HG03342 (cell line): Measurements from ENCODE around the gene GCHFR.

Experiments
- ATAC-seq: cut with Tn5 transposase; IDR thresholded peaks from one replicate; pipeline ENCODE4 v1.9.1; 2021; ENCODE audit warnings: mild to moderate bottlenecking, moderate library complexity; ENCODE audit not compliant: unreplicated experiment

GCHFR gene

DNA sequence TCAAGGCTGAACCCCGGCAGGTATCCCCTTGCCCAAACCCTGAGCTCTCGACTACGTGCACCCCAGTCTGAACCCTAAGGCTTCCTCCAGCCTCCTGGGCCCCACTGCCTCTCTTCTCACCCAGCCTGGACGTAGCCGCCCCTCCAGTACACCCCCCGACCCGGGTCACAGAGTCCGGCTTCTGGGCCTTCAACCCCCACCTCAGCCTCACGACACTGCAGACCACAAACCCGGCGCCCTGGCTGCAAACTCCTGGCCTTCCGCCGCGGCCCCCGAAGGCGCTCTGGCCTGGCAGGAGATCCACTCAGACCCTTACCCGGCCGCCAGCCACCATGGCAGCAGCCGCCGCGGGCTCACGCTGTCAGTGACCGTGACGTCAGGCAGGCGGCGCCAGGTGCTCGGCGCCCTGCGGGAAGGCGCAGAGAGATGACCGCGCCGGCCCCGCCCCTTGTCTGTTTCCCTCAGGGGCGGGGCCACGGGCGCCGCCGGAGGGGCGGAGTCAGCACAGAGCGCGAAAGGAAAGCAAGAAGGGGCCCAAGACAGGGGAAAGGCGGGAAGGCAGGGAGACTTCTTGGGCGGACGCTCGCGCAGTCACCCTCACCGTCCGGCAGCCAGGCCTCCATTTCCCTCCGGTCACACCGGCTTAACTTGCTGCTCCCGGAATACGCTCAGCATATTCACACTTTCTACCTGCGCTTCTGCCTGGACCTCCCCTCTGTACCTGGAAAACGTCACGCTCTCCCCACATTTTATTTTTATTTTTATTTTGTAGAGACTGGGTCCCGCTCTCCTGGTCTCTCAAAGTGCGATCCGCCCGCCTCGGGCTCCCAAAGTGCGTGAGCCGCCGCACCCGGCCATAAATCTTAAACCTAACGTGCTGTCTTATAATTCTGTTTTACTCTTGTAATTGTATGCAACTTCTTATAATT lies 8.7 kb upstream of the GCHFR start, which contains the start of gene RMDN3:
Gene RMDN3 (minus strand): TSS at position 372 of the 929 bp plus-strand sequence. CDS start 471 bp downstream, outside the sequence.
- ATAC-seq, result peak; percentile 85

DNA sequence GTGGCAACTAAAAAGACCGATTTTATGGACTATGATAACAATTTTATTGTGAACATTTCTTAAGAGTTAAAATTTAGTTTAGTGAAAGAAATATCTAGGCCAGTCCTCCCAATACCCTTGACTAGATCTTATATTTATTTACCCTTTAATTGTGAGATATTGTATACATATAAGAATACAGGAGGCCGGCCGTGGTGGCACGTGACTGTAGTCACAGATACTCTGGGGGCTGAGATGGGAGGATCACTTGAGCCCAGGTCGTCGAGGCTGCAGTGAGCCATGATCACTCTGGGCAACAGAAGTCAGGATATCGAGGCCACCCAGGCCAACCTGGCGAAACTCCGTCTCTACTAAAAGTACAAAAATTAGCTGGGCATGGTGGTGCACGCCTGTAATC lies 8.1 kb upstream of the GCHFR start:
- ATAC-seq, result no peak

DNA sequence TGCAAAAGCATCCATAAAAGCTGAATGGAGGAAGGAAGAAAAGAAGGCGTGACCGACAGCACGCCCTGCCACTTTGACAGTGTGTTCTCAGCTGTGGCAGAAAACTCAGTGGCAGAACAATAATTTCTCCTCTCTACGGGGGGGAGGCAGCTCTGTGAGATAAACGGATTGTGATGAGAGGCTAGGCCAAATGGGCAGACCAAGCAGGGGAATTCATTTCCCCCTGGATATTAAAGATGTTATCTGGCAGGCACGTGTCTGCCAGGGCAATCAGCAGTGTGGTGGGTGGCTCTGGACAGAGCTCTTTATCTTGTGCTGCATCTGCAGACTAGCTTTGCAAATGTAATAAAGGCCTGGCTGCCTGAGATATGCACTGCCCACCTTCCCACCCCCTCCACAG lies 6.9 kb upstream of the GCHFR start:
- no peak for ATAC-seq

DNA sequence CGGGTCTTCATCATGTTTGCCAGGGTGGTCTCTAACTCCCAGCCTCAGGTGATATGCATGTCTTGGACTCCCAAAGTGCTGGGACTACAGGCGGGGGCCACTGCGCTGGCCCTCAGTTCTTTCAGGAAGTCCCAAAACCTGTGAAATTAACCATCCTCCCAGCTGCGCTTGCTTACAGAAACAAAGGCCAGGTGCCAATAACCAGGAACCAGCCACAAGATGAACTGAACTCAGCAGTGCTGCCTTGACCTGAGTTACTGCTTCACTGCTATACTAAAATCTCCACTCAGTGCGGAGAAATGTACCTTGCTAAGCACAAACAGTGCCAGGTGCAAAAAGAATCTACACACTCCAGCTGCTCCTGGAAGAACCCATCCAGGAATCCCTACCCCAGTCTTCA lies 3.9 kb upstream of the GCHFR start:
- no peak for ATAC-seq

DNA sequence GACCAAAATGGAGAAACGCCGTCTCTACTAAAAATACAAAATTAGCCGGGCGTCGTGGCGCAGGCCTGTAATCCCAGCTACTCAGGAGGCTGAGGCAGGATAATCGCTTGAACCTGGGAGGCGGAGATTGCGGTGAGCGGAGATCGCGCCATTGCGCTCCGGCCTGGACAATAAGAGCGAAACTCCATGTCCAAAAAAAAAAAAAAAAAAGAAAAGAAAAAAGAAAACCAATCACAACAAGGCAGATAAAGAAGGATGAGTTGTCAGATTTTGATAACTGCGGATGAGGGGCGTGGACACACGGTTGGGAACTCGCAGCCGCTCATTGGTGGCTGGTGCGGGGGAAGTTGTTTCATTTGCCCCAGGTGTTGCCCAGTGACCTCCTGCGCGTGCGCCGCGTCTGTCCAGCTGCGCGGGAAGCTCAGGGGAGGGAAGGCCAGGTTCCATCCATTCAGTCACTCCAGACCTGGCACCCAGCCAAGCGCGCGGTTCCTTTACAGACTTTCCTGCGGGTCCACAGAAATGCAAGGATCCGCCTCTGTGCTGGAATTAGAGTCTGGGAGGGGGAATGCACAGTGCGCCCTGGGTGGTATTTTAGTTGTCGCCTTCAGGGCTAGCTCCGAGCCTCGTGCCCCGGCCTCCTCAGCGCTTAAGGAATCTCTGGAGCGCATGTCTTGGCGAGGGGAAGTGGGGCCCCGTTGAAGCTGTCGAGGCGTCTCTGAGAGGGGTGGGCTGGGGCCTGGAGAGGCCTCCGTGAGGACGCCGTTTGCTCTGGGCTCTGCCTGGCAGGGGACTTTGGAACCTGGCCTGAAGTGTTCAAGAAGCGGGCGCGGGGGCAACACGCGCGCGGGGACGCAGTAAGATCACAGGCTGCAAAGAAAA lies 708 bp upstream of the GCHFR start:
- ATAC-seq, result peak; percentile 11

DNA sequence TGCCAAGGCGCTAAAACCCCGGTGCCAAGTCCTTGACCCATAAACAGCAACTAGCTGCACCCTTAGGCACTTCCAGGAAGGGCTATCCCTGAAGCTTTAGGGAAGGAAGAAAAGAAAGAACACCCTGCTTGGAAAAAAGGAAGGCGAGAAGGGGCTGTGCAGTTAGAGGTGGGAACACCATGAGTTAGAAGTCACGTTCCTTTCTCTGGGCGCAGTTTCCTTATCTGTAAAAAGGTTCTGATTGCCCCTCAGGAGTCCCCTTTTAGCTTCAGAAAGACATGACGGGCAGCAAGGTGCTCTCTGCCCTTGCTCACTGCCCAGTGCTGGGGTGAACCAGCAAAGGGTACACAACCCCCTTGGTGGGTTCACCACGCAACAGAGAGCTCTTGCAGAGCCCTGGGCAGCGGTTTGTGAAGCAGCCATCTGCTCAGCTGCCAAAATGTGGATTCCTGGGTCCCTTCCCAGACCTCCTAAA lies 798 bp downstream of the GCHFR start:
- no peak for ATAC-seq

DNA sequence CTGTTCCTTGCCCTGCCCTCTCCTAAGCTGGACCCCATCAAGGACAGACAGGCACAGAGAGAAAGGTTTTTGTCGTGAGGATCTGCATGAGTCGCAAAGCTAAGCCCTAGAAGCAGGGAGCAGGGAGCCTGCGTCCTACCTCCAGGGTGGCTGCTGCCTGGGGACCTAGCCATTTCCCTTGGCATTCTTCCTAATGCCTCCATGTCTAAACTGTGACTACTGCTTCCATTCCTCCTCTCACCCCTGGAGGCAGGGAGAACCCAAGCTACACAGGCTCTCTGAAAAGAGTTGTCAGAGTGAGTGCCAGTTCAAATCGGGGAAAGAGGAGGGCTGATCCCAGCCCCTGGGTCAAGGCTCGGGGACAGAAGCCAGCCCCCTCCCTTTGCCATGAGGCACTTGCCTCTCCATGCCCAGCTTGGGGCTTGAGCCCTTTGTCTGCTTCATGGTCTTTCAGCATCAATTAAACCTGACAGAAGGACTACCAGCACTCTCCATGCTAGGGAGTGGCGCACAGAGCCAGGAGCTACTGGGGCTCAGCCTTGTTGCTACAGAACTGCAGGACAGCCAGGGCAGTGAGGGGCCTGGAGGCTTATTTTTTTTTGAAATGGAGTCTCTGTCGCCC lies 2.4 kb downstream of the GCHFR start:
- ATAC-seq, result no peak

DNA sequence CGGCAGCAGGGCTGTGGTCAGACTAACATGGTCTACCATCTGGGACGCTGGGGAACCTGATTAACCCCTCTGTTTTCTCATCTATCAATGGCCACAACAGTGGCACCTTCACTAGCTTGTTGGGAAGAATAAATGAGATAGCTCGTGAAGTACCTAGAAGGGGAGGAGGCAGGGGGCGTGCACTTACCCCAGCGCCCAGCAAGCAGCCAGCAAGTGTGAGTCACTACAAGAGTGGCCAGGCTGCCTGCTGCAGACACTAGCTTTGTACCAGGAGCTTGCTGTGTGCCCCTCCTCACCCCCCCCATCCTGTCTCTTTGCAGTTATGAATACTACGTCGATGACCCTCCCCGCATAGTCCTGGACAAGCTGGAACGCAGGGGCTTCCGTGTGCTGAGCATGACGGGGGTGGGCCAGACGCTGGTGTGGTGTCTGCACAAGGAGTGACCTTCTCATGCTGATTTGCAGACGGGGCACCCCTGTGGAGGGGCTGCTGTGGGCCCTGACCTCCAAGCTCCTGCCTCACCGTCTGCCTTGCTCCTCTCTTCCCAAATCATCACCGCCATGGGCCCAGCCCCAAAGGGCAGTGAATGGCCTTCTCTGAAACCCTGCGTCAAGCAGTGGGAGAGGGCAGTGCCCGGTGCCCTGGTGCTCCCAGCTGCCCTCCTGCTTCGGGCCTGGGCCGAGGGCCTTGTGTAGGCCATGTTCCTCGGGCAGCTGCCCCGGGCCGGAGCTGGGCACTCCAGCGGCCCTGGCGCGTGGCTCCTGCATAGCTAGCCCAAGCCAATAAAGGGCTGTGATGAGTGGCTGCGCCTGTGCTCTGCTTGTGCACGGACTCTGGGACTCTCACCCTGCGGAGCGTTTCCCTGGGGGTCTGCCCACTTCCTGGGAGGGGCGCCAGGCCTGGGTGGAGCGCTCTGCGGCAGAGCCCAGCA lies 3.3 kb downstream of the GCHFR start:
- no peak for ATAC-seq

DNA sequence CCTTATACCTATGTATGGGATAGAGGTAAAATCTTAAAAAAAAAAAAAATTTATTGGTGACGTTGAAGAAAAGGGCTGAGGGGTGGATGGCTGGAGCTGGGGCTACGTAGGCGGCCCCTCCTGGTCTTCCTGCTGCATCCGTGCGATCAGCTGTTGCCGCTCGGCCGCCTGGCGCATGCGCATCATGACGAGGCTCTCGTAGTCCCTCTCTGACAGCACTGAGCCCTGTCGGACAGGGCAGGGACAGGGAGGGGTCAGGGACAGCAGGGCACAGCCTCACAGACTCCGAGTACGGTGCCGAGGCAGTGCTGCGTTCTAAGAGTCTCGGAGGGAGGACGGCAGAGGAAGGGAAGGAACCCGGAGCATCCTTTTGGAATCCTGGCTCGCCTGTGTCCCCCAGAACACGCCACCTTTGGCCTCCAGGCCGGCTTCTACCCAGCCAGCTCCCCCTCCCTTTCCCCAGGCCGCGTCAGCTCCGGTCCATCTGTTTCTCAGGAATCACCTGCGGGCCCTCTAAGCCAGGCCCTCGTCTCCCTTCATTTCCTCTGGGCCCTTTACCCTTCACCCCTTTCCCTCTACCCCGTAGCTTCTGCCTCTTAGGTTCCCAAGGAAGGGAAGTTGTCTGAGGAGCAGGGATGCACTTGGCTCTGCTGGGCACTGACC lies 4.1 kb downstream of the GCHFR start:
- no peak for ATAC-seq

DNA sequence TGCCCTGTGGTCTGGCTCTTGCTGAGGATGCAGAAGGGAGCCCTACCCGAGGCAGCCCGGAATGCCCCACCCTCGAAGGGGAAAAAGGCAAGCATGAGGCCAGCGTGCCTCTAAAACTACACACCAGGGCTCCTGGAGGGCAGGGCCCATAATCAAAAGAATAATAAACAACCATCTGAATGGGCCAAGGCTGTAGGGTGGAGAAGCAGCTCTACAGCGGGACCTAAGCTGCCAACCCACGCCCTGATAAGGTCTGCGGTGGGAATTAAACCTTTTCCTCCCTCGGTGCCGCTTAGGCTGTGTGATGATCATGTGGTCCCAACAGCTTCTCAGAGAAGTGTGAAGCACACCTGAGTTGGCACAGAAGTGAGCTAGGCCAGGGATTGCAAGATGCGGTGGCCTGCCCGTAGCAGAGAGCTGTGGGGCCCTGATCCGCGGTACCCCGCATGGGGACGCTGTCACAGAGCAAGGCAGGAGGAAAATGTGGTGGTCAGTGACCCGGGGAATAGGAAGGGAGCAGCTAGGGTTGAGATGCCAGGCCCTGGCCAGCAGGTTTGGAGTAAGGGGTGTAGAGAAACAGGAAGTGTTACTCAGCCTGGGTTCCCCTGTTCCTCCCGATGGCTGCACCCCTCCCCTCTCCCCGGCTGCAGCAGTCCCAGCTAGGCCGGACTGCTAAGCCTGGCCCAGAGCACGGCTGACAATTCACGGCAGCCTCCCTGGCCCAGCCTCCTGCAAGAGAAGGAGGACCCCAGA lies 4.8 kb downstream of the GCHFR start:
- ATAC-seq, result no peak

DNA sequence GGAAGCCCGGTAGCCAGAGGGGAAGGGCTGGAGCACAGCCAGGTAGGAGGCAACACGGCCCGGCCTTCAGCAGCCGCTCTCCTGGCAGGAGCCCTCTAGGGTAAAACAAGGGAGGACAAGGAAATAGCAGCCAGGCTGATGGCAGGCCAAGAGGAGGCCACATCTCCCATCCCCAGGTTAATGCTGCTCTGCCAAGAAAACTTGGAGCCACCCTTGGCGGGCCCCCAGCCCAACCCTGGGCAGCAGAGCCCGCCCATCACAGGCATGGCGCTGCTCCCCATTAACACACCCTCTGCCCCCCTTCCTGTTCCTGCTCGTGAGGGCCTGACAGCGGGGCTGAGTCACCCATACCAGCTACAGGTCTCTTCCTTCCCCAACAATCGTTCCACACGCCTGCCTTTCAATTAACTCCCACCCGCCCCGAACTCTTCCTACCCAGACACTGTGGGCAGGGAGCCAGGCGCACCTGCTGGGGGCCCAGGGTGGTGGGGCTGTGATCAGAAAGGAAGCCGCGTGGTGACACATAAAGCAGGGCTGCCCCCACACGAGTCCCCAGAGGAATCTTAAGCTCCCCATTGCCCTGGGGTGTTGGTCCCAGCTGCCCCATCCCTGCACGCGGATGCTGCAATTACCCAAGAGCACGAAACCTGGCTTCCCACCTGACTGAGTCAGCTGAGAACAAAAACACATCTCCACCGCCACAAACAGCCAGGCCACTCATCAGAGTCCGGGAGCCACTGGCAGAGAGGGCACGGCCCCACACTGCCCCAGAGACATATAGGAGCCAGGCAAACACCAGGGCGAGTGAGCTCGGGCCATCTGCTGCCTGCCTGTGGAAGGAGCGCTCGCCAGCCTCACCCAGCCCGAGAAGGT lies 5.6 kb downstream of the GCHFR start, which contains the start of gene C15orf62:
Gene C15orf62 (plus strand): TSS at position 707 of the 873 bp plus-strand sequence. CDS start 516 bp downstream, outside the sequence.
- ATAC-seq, result peak; percentile 43

DNA sequence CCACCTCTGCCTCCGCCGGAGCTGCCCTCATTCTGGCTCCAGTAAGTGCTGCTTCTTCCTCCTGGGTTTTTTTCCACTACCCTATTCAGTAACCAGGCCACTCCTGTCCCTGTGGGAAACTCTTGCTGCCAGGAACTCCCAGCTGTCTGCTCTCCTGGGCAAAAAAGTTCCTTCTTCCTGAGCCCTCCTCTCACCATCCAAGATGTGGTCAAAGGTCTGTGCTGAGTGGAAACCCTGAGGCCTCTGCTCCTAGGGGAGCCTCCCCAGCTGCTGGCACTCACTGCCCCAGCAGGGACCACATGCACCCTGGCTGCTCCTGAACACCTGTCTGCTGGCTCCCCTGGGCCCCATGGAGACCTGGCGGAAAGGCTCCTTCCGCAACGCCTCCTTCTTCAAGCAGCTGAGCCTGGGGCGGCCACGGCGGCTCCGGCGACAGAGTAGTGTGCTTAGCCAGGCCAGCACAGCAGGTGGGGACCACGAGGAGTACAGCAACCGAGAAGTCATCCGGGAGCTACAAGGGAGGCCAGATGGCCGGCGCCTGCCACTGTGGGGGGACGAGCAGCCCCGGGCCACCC lies 6.4 kb downstream of the GCHFR start:
- ATAC-seq, result no peak

DNA sequence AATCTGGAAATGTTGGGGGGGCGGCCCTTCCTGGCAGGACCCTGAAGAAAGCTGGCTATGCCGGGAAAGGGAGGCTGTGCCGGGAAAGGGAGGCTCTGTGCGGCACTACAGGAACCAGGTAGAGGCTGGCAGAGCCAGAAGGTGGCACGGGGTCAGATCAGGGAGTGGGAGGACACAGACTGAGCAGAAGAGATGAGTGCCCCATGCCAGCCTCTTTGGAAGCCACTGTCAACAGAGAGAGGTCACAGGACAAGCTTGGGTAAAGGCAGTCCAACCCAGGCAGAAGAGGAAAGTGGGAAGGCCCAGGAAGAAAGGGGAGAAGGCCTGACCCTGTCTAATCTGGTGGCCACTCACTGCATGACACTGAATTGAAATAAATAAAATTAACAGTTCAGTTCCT lies 7.4 kb downstream of the GCHFR start:
- ATAC-seq, result no peak

DNA sequence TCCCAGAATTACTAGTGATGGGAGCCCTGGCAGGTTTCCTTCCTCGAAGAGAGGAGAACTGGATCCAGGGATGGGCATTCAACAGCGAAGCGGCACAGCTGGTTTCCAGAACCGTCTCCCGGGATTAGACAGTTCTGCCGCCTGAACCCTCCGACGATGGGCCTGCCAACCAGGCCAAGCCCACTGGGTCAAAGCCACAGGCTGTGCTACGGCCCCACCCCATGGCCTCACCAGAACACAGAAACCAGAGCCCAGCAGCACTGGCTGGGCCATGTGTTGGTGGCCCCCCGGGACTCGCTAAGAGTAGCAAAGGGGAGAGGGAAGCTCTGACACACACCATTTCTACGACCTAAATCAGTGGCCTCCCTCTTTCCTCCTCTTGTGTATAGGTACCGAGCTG lies 8.1 kb downstream of the GCHFR start:
- ATAC-seq, result no peak

DNA sequence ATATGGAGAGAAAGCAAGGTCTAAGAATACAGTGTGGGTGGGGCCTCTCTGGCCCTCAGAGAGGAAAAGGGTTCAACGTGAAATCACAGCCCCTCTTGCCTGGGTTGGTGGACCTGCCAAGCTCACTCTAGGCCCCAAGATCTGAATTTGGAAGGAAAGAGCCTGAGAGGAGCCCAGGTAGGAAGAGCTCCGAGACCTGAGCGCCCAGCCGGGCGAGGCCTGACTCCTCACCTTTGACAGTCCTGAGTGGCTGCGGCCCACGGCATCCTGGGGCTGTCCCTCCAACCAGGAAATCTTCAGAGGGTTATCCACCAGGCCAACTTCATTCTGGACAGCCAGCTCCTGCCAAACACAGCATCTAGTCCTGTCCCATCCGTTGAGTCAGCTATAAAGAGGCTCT lies 9.6 kb downstream of the GCHFR start:
- ATAC-seq, result no peak

DNA sequence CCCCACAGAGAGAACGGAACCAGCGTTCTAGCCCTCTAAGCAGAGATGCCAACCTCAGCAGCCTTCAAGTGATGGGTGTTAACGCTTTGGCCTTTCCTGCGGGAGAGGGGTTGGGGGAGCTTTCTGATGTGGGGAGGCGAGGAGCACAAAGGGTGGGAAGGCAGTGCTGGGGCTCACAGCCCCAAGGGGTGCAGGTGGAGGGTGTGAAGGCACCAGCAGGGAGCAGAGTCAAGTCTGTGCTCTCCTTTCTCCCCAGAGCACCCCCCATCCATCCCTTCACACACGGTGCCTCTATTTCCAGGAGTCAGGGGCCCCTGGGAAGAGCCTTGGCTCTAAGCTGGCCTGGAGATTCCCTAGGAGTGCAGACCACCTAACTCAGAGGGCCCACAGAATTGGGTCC lies 10.0 kb downstream of the GCHFR start:
- ATAC-seq, result no peak

DNA sequence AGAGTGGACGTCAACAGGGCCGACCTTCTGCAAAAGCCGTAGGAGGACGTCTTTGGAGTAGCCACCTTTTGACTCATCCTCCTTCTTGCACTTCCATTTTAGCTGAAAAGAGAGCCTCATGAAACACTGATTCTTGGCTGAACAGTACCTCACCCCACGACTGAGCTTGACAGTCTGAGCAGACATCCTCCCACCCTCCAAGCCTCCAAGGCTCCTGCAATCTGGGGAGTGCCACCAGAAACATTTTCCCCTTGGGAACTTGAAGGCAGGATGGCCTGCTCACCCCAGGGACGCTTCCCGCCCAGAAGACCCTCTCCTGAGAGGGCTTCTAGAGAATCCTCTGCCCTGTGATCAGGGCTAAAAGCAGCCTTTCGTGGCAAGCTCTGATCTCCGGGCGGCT lies 11.1 kb downstream of the GCHFR start:
- ATAC-seq, result no peak
